ENCODE measurements around the gene MAPK8IP2. TPM values are rescaled to one million over a fixed set of nuclear protein-coding genes. Genes with fewer than 3 reads are reported as not detected.

MAPK8IP2 gene
- total and polyA plus RNA-seq, 10 of the 15 experiments (the other 5 are each of a cell fraction or from before 2014, with no cell fraction given), result 0.01 to 0.13 (median 0.06) TPM; not detected in 4

- H3K4me2 ChIP-seq (ENCODE audit: control insufficient read depth, insufficient read depth), result no peak overlapping the region
- no peak overlapping the region for H3K4me3 ChIP-seq
- RAD21 ChIA-PET (ENCODE audit: unreplicated experiment), result no interaction called here
- WGBS (ENCODE audit: insufficient coverage, insufficient replicate concordance, low lambda C conversion rate, missing lambda C conversion rate), result 18% methylated on average over 23 of the region's 23 CpGs
- BruUV-seq (replicated peaks), result no TSS peak
- no peak for ATAC-seq
- POLR2A ChIA-PET, result no interaction called here
- no peak overlapping the region for H3K27ac ChIP-seq (ENCODE audit: control insufficient read depth, insufficient read depth)
- H4K20me1 ChIP-seq (ENCODE audit: control insufficient read depth, insufficient read depth), result no peaks in the 10 kb centered on the region
- TF ChIP-seq MYC (IDR thresholded peaks at IDR 0.05; ENCODE audit: insufficient read depth, insufficient read length, insufficient replicate concordance, low read length, severe bottlenecking) (no peak), NFIC (IDR thresholded peaks at IDR 0.05; ENCODE audit: low read depth, low read length) (no peak), DPF2 (IDR thresholded peaks at IDR 0.05) (no peak), KDM1A (IDR thresholded peaks at IDR 0.05; ENCODE audit: borderline replicate concordance) (no peak)
- TF ChIP-seq, protein P1, sequence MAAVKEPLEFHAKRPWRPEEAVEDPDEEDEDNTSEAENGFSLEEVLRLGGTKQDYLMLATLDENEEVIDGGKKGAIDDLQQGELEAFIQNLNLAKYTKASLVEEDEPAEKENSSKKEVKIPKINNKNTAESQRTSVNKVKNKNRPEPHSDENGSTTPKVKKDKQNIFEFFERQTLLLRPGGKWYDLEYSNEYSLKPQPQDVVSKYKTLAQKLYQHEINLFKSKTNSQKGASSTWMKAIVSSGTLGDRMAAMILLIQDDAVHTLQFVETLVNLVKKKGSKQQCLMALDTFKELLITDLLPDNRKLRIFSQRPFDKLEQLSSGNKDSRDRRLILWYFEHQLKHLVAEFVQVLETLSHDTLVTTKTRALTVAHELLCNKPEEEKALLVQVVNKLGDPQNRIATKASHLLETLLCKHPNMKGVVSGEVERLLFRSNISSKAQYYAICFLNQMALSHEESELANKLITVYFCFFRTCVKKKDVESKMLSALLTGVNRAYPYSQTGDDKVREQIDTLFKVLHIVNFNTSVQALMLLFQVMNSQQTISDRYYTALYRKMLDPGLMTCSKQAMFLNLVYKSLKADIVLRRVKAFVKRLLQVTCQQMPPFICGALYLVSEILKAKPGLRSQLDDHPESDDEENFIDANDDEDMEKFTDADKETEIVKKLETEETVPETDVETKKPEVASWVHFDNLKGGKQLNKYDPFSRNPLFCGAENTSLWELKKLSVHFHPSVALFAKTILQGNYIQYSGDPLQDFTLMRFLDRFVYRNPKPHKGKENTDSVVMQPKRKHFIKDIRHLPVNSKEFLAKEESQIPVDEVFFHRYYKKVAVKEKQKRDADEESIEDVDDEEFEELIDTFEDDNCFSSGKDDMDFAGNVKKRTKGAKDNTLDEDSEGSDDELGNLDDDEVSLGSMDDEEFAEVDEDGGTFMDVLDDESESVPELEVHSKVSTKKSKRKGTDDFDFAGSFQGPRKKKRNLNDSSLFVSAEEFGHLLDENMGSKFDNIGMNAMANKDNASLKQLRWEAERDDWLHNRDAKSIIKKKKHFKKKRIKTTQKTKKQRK (IDR thresholded peaks at IDR 0.05; ENCODE audit: low read depth, low read length), result no peak
- TF ChIP-seq, protein P2, sequence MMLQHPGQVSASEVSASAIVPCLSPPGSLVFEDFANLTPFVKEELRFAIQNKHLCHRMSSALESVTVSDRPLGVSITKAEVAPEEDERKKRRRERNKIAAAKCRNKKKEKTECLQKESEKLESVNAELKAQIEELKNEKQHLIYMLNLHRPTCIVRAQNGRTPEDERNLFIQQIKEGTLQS (IDR thresholded peaks at IDR 0.05; ENCODE audit: borderline replicate concordance, extremely low read depth, low read depth, low read length), result no peak
- SMC1A ChIA-PET (ENCODE audit: uncharacterized antibody, unreplicated experiment), result no interaction called here
- FAIRE-seq, result no peak
- H3K9me3 ChIP-seq (replicated peaks; ENCODE audit: control insufficient read depth, insufficient read depth, low read length), result no peaks in the 10 kb centered on the region
- H3K4me1 ChIP-seq (ENCODE audit: control insufficient read depth, insufficient read depth, low read length), result no peaks in the 10 kb centered on the region
- no peak overlapping the region for H2AFZ ChIP-seq (ENCODE audit: control insufficient read depth, low read depth, low read length)
- in situ Hi-C loops (cut with MboI), result no loop called here
- peaks cover 0 to 3% of the 10 kb centered on the region in 2 experiments; a peak in 2 of 4 replicates for H3K27me3 ChIP-seq (replicated peaks in 1 of 2; ENCODE audit: control insufficient read depth in 2 of 2, insufficient read depth in 2 of 2, low read length in 1 of 2)
- H3K9ac ChIP-seq (ENCODE audit: control insufficient read depth, insufficient read depth, low read length), result no peak overlapping the region
- intact Hi-C loops (cut with micrococcal nuclease; ENCODE audit: unreplicated experiment), result no loop called here
- CTCF ChIA-PET, result no interaction called here
- DNase-seq (ENCODE audit: low read depth, low spot score), result no peak
- no peaks in the 10 kb centered on the region for H3K36me3 ChIP-seq (ENCODE audit: control insufficient read depth in 2 of 2, insufficient read depth in 2 of 2, low read length in 1 of 2)
- H3K79me2 ChIP-seq (ENCODE audit: control insufficient read depth, insufficient read depth, low read length), result no peaks in the 10 kb centered on the region
Measured at GRCh38 chr22:50656122-50657070, 55.8 kb downstream of the MAPK8IP2 start.
